ENCODE results near the gene MRRF.
A peak's percentile ranks its signal among the peaks of the same experiment; 100 is the strongest.

The MRRF gene, protein sequence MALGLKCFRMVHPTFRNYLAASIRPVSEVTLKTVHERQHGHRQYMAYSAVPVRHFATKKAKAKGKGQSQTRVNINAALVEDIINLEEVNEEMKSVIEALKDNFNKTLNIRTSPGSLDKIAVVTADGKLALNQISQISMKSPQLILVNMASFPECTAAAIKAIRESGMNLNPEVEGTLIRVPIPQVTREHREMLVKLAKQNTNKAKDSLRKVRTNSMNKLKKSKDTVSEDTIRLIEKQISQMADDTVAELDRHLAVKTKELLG

GRCh38 chr9:122264360-122265148, at the start of gene MRRF, which contains the start of gene RBM18:
TSS of gene MRRF (plus strand) at chr9:122264882. CDS start at chr9:122270892, 6,010 bp downstream.
TSS of gene RBM18 (minus strand) at chr9:122264840. CDS start at chr9:122261492, 3,348 bp downstream.
- peak; percentile 90 for DNase-seq

DNA sequence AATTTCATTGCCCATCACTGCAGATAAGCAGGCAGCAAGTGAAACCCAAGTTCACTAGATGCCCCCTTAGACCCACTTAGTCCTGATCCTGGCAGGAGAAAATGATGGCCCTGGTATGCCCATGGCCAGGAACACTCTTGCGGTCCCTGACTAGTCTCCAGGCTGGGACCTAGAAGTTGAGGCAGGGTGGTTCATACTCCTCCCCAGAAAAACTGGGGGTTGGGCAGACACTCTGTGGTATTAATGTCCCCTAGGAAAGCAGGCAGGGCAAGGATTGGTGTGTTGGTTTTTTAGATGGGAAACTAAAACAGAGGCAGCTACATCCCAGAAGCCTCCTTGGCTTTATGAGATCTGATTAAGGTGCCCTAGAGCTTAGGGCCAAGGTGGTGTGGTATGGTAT, 49.0 kb upstream of the MRRF start:
- DNase-seq = no peak

DNA sequence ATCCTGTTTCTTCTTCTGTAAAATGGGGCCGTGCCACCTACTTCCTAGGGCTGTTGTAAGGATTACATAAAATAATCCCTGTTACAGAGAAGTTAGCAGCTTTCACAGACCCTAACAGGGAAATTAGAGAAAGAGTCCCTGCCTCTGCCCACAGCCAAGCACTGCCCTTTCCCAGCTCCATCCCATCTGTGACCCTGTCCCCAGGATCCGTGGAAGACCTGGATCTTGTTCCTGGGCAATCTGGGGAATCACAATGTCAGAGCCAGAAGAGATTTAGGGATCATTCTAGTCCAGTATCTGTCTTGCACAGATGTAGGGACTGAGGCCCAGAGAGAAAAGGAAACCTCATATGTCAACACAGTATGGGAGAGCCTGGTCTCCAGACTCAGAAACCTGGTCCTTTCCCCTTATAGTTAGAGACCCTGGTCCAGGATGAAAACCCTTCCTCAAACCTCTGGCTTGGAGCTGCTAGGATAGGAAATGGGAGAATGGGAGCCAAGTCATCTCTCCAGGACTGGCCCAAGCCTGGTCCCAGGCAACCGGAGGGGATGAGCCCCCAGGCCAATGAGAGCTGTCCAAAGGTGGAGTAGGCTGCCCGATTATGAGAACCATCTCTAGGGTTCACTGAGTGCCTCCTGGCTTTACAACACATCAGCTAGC, 48.4 kb upstream of the MRRF start:
- DNase-seq = no peak

DNA sequence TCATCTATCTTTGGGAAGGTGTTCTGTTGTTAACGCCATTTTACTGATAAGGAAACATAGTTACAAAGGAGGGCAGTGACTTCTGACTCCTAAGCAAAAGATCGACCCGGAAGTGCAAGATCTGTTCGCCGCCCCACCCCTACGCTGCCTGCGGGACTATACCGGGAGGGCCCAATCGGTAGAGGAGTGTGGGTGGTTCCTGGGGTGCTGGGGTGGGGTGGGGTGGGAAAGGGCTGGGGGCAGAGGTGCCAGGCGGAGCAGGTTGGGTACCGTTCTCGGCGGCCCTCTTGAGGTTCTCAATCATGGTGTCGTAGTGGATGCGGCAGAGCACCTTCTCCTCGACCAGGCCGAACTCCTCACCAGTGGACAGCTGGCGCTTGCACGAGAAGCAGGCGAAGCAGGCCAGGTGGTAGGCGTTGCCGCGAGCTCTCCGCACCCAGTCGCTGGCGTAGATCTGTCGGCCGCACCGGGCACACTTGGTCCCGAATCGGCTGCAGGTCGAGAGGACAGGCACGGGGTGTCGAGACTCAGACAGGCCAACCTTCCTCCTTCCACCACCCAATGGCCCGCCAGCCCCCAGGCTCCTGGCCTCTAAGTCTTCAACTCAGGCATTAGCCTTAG, 47.8 kb upstream of the MRRF start:
- no peak for DNase-seq

DNA sequence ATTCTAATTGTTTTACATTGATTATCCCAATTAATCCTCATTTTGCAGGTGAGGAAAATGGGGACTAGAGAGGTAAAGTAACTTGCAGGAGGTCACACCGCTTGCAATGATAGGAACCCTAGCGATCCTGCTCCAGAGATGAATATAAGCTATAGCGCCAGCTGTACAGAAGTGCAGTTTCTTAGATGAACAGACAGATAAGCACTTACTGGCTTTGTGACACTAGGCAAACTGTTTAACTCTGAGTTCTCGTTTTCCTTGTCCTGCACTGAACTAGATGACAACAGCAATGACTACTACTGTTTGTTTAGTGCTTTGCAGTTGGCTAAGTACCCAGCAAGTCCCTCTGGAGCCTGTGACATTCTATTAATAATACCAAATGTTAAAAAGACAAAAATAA, 47.0 kb upstream of the MRRF start:
- DNase-seq = no peak

DNA sequence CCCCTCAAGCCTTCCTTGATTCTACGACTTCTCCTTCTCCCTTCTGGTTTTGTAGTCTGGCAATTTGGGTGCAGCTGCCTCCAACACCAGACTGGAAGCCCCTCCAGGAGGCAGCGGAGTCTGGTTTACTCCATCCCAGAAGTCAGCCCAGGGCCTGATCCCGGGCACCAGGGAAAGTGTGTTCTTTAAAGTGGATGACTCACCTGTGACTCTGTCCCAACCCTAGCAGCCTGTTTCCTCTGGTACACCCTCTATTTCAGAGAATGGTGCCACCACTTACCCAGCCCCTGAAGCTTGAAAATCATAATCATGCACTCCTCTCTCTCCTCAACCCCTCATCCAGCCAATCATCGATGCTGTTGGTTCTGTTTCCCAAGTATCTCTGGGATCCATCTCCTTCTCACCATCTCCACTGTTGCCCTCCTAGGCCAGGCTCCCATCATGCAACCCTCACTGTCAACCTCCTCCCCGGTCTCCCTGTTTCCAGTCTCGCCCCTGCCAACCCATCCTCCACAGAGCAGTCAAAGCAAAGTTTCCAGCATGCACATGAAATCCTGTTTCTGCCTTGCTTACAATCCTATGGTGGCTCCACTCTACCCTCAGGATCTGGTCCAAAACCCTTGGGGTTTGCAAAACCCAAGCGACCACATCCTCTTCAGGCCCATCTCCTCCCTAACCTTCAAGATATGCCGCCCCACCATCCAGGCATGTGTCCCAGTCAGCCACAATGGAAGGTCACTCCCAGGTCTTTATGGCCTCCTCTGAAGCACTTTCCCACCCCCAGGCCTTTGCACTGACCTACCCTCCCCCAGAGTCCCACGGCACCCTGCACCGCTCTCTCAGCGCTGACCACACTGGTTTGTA, 46.4 kb upstream of the MRRF start:
- DNase-seq = no peak

DNA sequence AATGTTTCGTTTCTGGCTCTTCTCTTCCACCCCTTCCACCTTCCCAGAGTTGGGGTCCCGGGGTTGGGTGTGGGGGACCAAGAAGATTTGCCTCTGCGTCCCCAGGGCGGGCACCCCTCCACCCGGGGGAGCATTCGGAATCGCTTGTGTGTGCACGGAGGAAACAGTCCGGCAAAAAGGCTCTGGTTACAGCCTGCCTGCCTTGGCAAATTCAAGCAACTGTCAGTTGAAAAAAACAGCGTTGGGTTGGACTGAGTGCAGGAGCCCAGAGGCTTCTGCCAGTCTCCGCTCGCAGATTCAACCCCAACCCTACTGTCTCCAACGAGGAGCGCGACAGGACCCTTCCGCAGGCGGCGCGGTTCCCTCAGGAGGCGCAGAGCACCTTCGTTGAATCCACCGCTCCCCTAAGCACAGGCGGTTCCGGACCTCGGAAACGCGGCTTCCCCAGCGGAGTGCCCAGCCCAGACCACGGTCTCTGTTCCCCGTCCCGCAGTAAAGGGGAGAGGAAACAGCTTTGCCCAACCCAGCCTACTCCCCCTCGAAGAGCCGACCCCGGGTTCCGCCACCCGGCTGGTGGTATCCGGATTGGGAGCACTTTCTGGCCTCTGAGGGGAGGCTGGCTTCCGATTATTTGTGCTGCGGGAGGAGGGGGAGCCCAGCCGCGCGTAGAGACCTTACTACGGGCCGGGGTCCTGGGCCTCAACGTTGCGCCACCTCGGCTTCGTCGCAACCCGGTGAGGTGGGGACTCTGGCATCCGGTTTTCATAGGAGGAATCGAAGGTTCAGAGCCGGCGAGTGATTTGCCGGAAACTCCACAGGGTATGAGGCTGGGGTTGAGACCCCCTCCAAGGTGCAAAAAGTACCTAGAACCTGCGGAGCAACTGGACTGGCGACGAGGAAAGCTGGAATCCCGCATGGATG, 45.5 kb upstream of the MRRF start:
- no peak for DNase-seq

- DNase-seq = no peak
Measured at GRCh38 chr9:122219856-122220672, 44.6 kb upstream of the MRRF start.

- DNase-seq = no peak
Measured at GRCh38 chr9:122220673-122221182, 44.0 kb upstream of the MRRF start.

DNA sequence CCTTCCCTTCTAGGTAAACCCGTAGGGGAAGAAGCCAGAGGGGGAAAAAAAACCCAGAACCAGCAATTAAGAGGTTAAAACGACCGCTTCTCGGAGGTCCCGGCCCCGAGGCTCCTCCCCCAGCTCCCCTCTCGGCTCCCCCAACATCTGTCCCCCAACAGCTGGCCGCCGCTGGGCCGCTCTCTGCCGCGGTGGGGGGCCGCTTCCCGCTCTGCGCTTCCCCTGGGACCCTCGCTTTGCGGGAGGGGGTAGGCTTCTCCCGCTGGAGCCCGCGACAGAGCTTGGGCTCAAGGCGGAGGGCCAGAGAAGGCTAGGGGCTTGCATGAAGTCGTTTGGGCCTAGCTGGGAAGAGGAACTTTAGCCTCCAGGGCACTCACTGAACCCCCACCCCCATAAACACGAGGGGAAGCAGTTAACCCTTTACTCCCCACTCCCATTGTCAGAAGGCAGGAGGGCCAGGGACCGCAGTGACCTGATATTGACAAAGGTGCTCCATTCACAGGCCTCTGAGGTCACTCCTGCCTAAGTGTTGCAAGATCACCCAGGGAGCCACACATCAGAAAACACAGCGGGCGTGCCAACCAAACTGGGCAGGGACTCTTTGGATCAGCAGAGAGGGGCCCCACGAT, 43.4 kb upstream of the MRRF start:
- DNase-seq = no peak

GRCh38 chr9:122222791-122223190, 41.9 kb upstream of the MRRF start:
- DNase-seq = no peak

DNA sequence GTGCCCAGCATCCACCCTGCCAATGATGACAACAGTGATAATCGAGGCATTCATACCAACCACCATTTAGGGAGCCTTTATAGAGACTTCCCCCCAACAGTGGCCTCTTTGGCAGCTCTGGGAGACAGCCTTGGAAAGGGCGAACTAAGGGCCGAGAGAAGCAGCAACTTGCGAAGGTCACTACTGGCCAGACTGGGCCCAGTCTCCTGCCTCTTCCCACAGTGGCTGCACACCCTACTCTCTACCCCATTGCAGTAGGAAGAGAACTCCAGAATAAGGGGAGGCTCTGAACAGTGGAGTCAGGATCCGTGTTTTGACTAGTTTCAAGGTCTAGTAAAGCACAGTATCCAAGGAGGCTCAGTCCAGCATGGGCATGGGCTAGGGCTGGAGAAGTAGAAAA, 41.2 kb upstream of the MRRF start:
- no peak for DNase-seq

DNA sequence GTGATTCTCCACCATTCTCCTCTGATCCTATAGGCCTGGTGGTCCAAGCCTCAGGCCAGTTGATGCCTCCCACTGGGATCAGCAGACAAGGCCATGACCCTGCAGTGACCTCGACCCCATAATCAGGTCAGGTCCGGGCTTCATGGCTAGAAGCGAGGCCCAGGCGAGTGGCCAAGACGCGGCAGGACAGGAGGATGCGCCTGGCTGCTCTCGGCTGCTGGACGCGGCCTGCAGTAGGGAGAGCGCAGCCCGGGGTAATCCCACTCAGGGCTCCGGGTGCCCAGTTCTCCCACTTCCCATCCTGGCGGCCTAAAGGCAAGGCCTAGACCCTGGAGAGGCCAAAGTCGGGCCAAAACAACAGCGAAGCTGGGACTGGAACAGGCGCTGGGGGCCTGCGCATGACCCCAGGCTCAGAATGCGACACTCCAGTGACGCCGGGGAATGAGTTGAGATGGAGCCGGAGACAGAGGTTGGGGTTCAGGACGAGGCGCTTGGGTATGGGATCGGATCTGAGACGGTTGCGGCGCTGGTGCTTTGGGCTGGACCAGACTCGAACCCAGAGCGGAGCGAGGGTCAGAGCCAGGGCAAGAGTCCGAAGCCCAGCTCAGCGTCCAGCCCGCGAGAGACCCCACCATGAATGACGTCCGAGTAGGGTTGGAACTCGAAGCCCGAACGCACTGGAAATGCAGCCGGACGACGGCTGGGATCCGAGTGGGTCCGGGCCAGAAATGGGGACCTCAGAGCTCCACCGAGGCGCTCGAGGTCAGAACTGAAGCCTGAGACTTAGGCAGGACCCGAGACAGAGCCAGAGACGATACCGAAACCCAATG, 39.2 kb upstream of the MRRF start:
- DNase-seq = no peak

GRCh38 chr9:122226142-122226757, 38.4 kb upstream of the MRRF start:
- DNase-seq = no peak

DNA sequence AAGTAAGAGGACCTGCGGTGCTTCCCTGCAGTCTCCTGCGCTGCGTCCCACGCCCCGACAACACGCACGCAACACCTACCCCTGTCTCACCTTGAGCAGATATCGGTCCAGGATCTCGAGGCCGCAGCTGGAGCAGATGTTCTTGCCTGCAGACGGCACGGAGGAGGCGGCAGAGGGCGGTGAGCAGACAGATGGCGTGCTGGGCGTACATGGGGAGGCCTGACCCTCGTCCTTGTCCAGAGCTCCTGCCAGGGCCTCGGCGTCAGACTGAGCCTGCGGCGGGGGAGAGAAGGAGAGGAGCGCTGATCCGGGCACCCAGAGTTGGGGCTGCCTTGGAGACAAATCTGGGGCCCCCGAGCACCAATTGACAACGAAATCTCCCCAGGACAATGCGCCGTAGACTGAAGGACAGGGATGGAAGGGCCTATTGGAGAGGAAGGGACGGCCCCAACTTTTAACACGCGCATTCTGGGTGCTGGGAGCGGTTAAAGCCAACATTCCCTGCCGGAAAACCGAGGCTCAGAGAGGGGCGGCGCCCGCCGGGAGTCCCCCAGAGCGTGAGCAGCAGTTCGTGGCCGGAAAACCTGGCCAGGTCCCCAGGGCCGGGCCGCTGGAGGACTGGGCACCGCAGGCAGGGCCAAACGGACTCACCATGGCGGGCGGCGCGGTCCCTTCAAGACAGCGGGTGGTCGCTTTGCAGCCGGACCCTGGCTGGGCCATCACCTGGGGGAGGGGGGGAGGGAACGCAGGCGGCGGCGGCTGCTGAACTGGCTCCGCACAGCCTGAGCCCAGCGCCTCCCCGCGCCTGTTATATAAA, 37.7 kb upstream of the MRRF start:
- no peak for DNase-seq

GRCh38 chr9:122227575-122227900, 37.1 kb upstream of the MRRF start:
- DNase-seq = no peak

DNA sequence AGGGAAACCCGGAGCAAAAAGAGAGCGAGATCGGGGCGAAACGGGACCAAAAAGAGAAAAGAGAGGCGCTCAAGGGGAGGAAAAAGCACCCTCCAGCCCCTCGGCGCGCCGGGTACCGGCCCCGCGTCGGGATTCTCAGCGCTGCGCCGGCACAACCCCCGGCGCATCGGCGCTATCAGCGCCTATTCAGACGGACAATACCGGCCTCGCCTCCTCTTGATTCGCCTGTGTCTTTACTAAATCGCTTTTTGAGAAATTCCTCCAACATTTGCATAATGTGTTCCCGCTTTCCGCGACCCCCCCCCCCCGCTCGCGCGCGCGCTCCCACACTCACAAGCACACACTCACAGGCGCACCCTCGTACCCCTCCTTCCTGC, 36.5 kb upstream of the MRRF start:
- DNase-seq = no peak

Measured in stimulated activated CD4-positive, alpha-beta T cell treated with anti-CD3 and anti-CD28 coated beads, Interleukin-4, amount 100 ng/mL, for 1 hour (primary cell).